Spinal cord (tissue), 10 donors: ENCODE measurements around the gene HDAC9. TPM values are rescaled to one million over a fixed set of nuclear protein-coding genes. Genes with fewer than 3 reads are reported as not detected.

Experiments
- DNase-seq, 6 donors: peaks; one replicate each; pipeline versions ENCODE4 v3.0.0 to v3.0.0-alpha.2; 2013 to 2015; ENCODE audit warnings: low spot score in 6 of 6, low read depth in 4 of 6
- H3K27ac ChIP-seq: one replicate; pipeline ENCODE4 v1.5.1; 2013; ENCODE audit warnings: low read depth, low read length, control low read depth
- H3K27me3 ChIP-seq: one replicate; pipeline ENCODE4 v1.6.1; 2013; ENCODE audit warnings: low read length; ENCODE audit not compliant: control insufficient read depth, insufficient read depth
- H3K36me3 ChIP-seq: one replicate; pipeline ENCODE4 v1.6.1; 2013; ENCODE audit warnings: low read length; ENCODE audit not compliant: control insufficient read depth, insufficient read depth
- H3K4me1 ChIP-seq: one replicate; pipeline ENCODE4 v1.6.1; 2013; ENCODE audit warnings: low read length; ENCODE audit not compliant: control insufficient read depth, insufficient read depth
- H3K4me3 ChIP-seq: one replicate; pipeline ENCODE4 v1.5.1; 2013; ENCODE audit warnings: low read depth, low read length, control low read depth
- H3K9me3 ChIP-seq: one replicate; pipeline ENCODE4 v1.6.1; 2013; ENCODE audit warnings: low read length; ENCODE audit not compliant: control insufficient read depth, insufficient read depth
- WGBS: methylation state at CpG from one replicate; pipeline ENCODE4 v1.1.5; 2013; ENCODE audit warnings: missing lambda C conversion rate; ENCODE audit not compliant: insufficient coverage; 5-methylcytosine and 5-hydroxymethylcytosine counted together
- polyA plus RNA-seq, 2 donors: library from polyadenylated mRNA; unstranded; fragments of 120-200 nt; gene quantifications; one replicate each; pipeline ENCODE4 v1.2.1, GENCODE V29; 2013; ENCODE audit not compliant: insufficient read length in 2 of 2
- total RNA-seq, 2 donors: library from RNA; depleted of rRNA in 1 of 2; stranded (reverse); fragments of 120-200 nt in 1 of 2; fragments of >200 nt in 1 of 2; gene quantifications; one replicate each; pipeline versions ENCODE4 v1.2.3 to v1.2.4, GENCODE V29; 2013 to 2014
- donor health status: healthy.

HDAC9 gene
- total and polyA plus RNA-seq, 4 donors: 21.4 to 58.5 (median 29.3) TPM

- Histone ChIP-seq H3K4me3 (no peak overlapping the region), H3K36me3 (no peaks in the 10 kb centered on the region), H3K9me3 (no peaks in the 10 kb centered on the region), H3K27me3 (no peaks in the 10 kb centered on the region), H3K4me1 (no peaks in the 10 kb centered on the region), H3K27ac (no peak overlapping the region)
- 80% methylated on average over 1 of the region's 2 CpGs for WGBS
- no peak for DNase-seq
Observed at GRCh38 chr7:18754766-18755165, 259.2 kb downstream of the HDAC9 start.

- Histone ChIP-seq H3K4me1 (no peaks in the 10 kb centered on the region), H3K36me3 (no peaks in the 10 kb centered on the region), H3K4me3 (no peak overlapping the region), H3K27me3 (no peaks in the 10 kb centered on the region), H3K9me3 (no peaks in the 10 kb centered on the region), H3K27ac (no peak overlapping the region)
- no peak for DNase-seq
- WGBS: 63% methylated on average over 1 of the region's 4 CpGs
Observed at GRCh38 chr7:18755793-18756192, 260.2 kb downstream of the HDAC9 start.

- H3K27me3 ChIP-seq: no peaks in the 10 kb centered on the region
- no peaks in the 10 kb centered on the region for H3K4me1 ChIP-seq
- H3K9me3 ChIP-seq: no peaks in the 10 kb centered on the region
- H3K27ac ChIP-seq: no peak overlapping the region
- no peak for DNase-seq
- no peak overlapping the region for H3K4me3 ChIP-seq
- H3K36me3 ChIP-seq: no peaks in the 10 kb centered on the region
- WGBS: 82% methylated on average over 3 of the region's 6 CpGs
Observed at GRCh38 chr7:18756378-18757050, 261.0 kb downstream of the HDAC9 start.

GRCh38 chr7:18760046-18760445 is 264.5 kb downstream of the HDAC9 start:
- H3K4me1 ChIP-seq: no peaks in the 10 kb centered on the region
- no peak overlapping the region for H3K27ac ChIP-seq
- no peak for DNase-seq
- no peaks in the 10 kb centered on the region for H3K36me3 ChIP-seq
- no peak overlapping the region for H3K4me3 ChIP-seq
- H3K27me3 ChIP-seq: no peaks in the 10 kb centered on the region
- WGBS: 58% methylated on average over 5 of the region's 5 CpGs
- no peaks in the 10 kb centered on the region for H3K9me3 ChIP-seq

GRCh38 chr7:18760631-18761445 is 265.3 kb downstream of the HDAC9 start:
- peak in 2 of 6 donors; percentile 4 to 25 for DNase-seq
- Histone ChIP-seq H3K27me3 (no peaks in the 10 kb centered on the region), H3K4me1 (no peaks in the 10 kb centered on the region), H3K27ac (no peak overlapping the region), H3K4me3 (no peak overlapping the region), H3K36me3 (no peaks in the 10 kb centered on the region), H3K9me3 (no peaks in the 10 kb centered on the region)
- 80% methylated on average over 1 of the region's 7 CpGs for WGBS

GRCh38 chr7:18762189-18762588 is 266.6 kb downstream of the HDAC9 start:
- H3K4me1 ChIP-seq: no peaks in the 10 kb centered on the region
- no peak overlapping the region for H3K27ac ChIP-seq
- H3K9me3 ChIP-seq: no peaks in the 10 kb centered on the region
- 63% methylated on average over 2 of the region's 3 CpGs for WGBS
- no peaks in the 10 kb centered on the region for H3K27me3 ChIP-seq
- H3K4me3 ChIP-seq: no peak overlapping the region
- no peaks in the 10 kb centered on the region for H3K36me3 ChIP-seq
- DNase-seq: no peak

- H3K4me3 ChIP-seq: no peak overlapping the region
- no peaks in the 10 kb centered on the region for H3K4me1 ChIP-seq
- no peak for DNase-seq
- WGBS: 100% methylated on average over 1 of the region's 2 CpGs
- no peaks in the 10 kb centered on the region for H3K27me3 ChIP-seq
- no peaks in the 10 kb centered on the region for H3K36me3 ChIP-seq
- no peak overlapping the region for H3K27ac ChIP-seq
- no peaks in the 10 kb centered on the region for H3K9me3 ChIP-seq
Observed at GRCh38 chr7:18768256-18768655, 272.7 kb downstream of the HDAC9 start.

GRCh38 chr7:18770154-18770811 is 274.7 kb downstream of the HDAC9 start:
- no peak overlapping the region for H3K27ac ChIP-seq
- DNase-seq: peak in 1 of 6 donors; percentile 50
- no peaks in the 10 kb centered on the region for H3K9me3 ChIP-seq
- H3K4me3 ChIP-seq: no peak overlapping the region
- H3K4me1 ChIP-seq: no peaks in the 10 kb centered on the region
- H3K27me3 ChIP-seq: no peaks in the 10 kb centered on the region
- no peaks in the 10 kb centered on the region for H3K36me3 ChIP-seq
- WGBS: 57% methylated on average over 4 of the region's 7 CpGs

- Histone ChIP-seq H3K27ac (no peak overlapping the region), H3K36me3 (no peaks in the 10 kb centered on the region), H3K4me1 (no peaks in the 10 kb centered on the region), H3K9me3 (no peaks in the 10 kb centered on the region), H3K4me3 (no peak overlapping the region), H3K27me3 (no peaks in the 10 kb centered on the region)
- no peak for DNase-seq
- WGBS: 28% methylated on average over 2 of the region's 3 CpGs
Observed at GRCh38 chr7:18770822-18771221, 275.3 kb downstream of the HDAC9 start.
